Measurements from ENCODE around the gene OR52D1. TPM values are rescaled to one million over a fixed set of nuclear protein-coding genes. Genes with fewer than 3 reads are reported as not detected.

OR52D1 gene
- total RNA-seq, 2 experiments from 2014 or later, result not detected

- POLR2A ChIA-PET, result no interaction called here
- Mint-ChIP-seq H3K36me3 (ENCODE audit: low read depth) (no peaks in the 10 kb centered on the region), H3K27me3 (peaks cover 5% of the 10 kb centered on the region), H3K4me1 (ENCODE audit: low read depth) (no peaks in the 10 kb centered on the region), H3K9me3 (no peaks in the 10 kb centered on the region), H3K27ac (no peak overlapping the region), H3K4me3 (no peak overlapping the region)
- DNase-seq (no peak), ATAC-seq (ENCODE audit: poor library complexity) (no peak)
- CTCF ChIA-PET, result interaction anchor here (0.6 kb wide), 1 partner anchor 862 kb away, joined by 3 read pairs; no protein-coding TSS in a partner anchor
- Histone ChIP-seq H3K27me3 (ENCODE audit: control insufficient read depth in 1 of 2, insufficient read depth in 2 of 2, low read length in 2 of 2) (no peaks in the 10 kb centered on the region), H3K4me3 (ENCODE audit: low read length) (no peak overlapping the region), H3K9me3 (ENCODE audit: control insufficient read depth in 1 of 2, insufficient read depth in 1 of 2, low read length in 2 of 2) (no peaks in the 10 kb centered on the region), H3K4me1 (ENCODE audit: insufficient read depth, low read length) (no peaks in the 10 kb centered on the region), H3K36me3 (ENCODE audit: insufficient read depth, low read length) (no peaks in the 10 kb centered on the region), H3K27ac (ENCODE audit: low read depth in 1 of 2, low read length in 2 of 2) (no peak overlapping the region)
- TF ChIP-seq CTCF (IDR thresholded peaks at IDR 0.05), result no peak
- intact Hi-C loops (cut with DNase I, micrococcal nuclease), result loop anchor here in 1 of 2 experiments (10.0 kb wide), 1 partner anchor 239 kb away; no protein-coding TSS in a partner anchor
Measured at GRCh38 chr11:5486003-5486402, 2.5 kb upstream of the OR52D1 start.

GRCh38 chr11:5486421-5486820 is 2.1 kb upstream of the OR52D1 start:
- no peak for TF ChIP-seq CTCF (IDR thresholded peaks at IDR 0.05)
- Mint-ChIP-seq H3K27ac (no peak overlapping the region), H3K27me3 (peaks cover 9% of the 10 kb centered on the region), H3K9me3 (no peaks in the 10 kb centered on the region), H3K36me3 (ENCODE audit: low read depth) (no peaks in the 10 kb centered on the region), H3K4me3 (no peak overlapping the region), H3K4me1 (ENCODE audit: low read depth) (no peaks in the 10 kb centered on the region)
- ATAC-seq (ENCODE audit: poor library complexity), result no peak
- DNase-seq, result no peak
- no peak overlapping the region for H3K27ac ChIP-seq (ENCODE audit: low read depth in 1 of 2, low read length in 2 of 2)
- no peaks in the 10 kb centered on the region for H3K36me3 ChIP-seq (ENCODE audit: insufficient read depth, low read length)
- no peaks in the 10 kb centered on the region for H3K4me1 ChIP-seq (ENCODE audit: insufficient read depth, low read length)
- H3K27me3 ChIP-seq (ENCODE audit: control insufficient read depth in 1 of 2, insufficient read depth in 2 of 2, low read length in 2 of 2), result no peaks in the 10 kb centered on the region
- intact Hi-C loops (cut with DNase I, micrococcal nuclease), result loop anchor here in 1 of 2 experiments (10.0 kb wide), 1 partner anchor 238 kb away; no protein-coding TSS in a partner anchor
- no peaks in the 10 kb centered on the region for H3K9me3 ChIP-seq (ENCODE audit: control insufficient read depth in 1 of 2, insufficient read depth in 1 of 2, low read length in 2 of 2)
- CTCF ChIA-PET, result interaction anchor here (0.6 kb wide), 1 partner anchor 862 kb away, joined by 3 read pairs; no protein-coding TSS in a partner anchor
- H3K4me3 ChIP-seq (ENCODE audit: low read length), result no peak overlapping the region
- POLR2A ChIA-PET, result no interaction called here

GRCh38 chr11:5488798-5489399 is 414 bp downstream of the OR52D1 start:
- ATAC-seq (ENCODE audit: poor library complexity), result no peak
- H3K4me1 Mint-ChIP-seq (ENCODE audit: low read depth), result no peaks in the 10 kb centered on the region
- H3K36me3 Mint-ChIP-seq (ENCODE audit: low read depth), result no peaks in the 10 kb centered on the region
- no peaks in the 10 kb centered on the region for H3K9me3 Mint-ChIP-seq
- no peaks in the 10 kb centered on the region for H3K36me3 ChIP-seq (ENCODE audit: insufficient read depth, low read length)
- no peak overlapping the region for H3K27ac Mint-ChIP-seq
- no peaks in the 10 kb centered on the region for H3K9me3 ChIP-seq (ENCODE audit: control insufficient read depth in 1 of 2, insufficient read depth in 1 of 2, low read length in 2 of 2)
- TF ChIP-seq CTCF (IDR thresholded peaks at IDR 0.05), result no peak
- DNase-seq, result no peak
- no peaks in the 10 kb centered on the region for H3K4me1 ChIP-seq (ENCODE audit: insufficient read depth, low read length)
- ChIA-PET CTCF (no interaction called here), POLR2A (no interaction called here)
- H3K4me3 Mint-ChIP-seq, result no peak overlapping the region
- intact Hi-C loops (cut with DNase I, micrococcal nuclease), result loop anchor here in 1 of 2 experiments (10.0 kb wide), 1 partner anchor 236 kb away; no protein-coding TSS in a partner anchor
- H3K27me3 ChIP-seq (ENCODE audit: control insufficient read depth in 1 of 2, insufficient read depth in 2 of 2, low read length in 2 of 2), result no peaks in the 10 kb centered on the region
- H3K4me3 ChIP-seq (ENCODE audit: low read length), result no peak overlapping the region
- H3K27me3 Mint-ChIP-seq, result peaks cover 10% of the 10 kb centered on the region
- H3K27ac ChIP-seq (ENCODE audit: low read depth in 1 of 2, low read length in 2 of 2), result no peak overlapping the region
